Measurements from ENCODE around the gene NRG3. TPM values are rescaled to one million over a fixed set of nuclear protein-coding genes. Genes with fewer than 3 reads are reported as not detected.

The NRG3 gene
- total and polyA plus RNA-seq, 2 of the 4 experiments (the other 2 are of a cell fraction): not detected

DNA sequence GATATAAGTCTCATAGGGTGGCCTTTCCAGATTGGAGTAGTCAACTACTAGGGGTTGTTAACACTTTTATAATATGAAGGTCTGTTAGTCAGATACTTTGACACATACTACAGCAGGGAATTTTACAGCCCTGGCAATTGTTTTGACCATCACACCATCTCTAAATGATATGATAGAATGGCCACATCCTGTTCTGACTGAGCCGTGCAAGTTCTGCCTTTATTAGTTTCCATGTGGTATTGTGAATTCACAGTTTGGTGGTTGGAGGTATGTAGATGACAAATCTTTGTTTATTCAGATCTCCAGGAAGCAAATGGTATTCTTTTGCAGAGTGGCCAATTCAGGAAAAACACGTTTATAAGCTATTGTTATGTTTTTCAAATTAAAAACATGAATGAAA lies 83.0 kb downstream of the NRG3 start:
- TF ChIP-seq RCOR1 (IDR thresholded peaks at IDR 0.05; ENCODE audit: insufficient replicate concordance, low read length) (no peak), MAZ (IDR thresholded peaks at IDR 0.05; ENCODE audit: borderline replicate concordance, low read depth, low read length) (no peak), CEBPB (IDR thresholded peaks at IDR 0.05; ENCODE audit: low read depth, low read length) (no peak), BHLHE40 (IDR thresholded peaks at IDR 0.05; ENCODE audit: low read depth, low read length) (no peak), RFX5 (IDR thresholded peaks at IDR 0.05; ENCODE audit: low read depth, low read length) (no peak), MXI1 (IDR thresholded peaks at IDR 0.05; ENCODE audit: borderline replicate concordance, low read depth, low read length) (no peak), FOS (IDR thresholded peaks at IDR 0.05; ENCODE audit: low read depth, low read length) (no peak), RAD21 (IDR thresholded peaks at IDR 0.05; ENCODE audit: low read length) (no peak)
- TF ChIP-seq, protein P1, sequence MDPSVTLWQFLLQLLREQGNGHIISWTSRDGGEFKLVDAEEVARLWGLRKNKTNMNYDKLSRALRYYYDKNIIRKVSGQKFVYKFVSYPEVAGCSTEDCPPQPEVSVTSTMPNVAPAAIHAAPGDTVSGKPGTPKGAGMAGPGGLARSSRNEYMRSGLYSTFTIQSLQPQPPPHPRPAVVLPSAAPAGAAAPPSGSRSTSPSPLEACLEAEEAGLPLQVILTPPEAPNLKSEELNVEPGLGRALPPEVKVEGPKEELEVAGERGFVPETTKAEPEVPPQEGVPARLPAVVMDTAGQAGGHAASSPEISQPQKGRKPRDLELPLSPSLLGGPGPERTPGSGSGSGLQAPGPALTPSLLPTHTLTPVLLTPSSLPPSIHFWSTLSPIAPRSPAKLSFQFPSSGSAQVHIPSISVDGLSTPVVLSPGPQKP (IDR thresholded peaks at IDR 0.05; ENCODE audit: borderline replicate concordance, low read depth, low read length): no peak
- Histone ChIP-seq H2BK120ac (ENCODE audit: low read depth, low read length) (no peak overlapping the region), H2BK5ac (ENCODE audit: low read depth, low read length, poor library complexity, severe bottlenecking) (no peak overlapping the region), H3K27me3 (ENCODE audit: control insufficient read depth, insufficient read depth, low read length) (no peaks in the 10 kb centered on the region), H3K23ac (ENCODE audit: low read depth, low read length) (no peak overlapping the region), H2BK20ac (ENCODE audit: low read depth, low read length) (no peak overlapping the region), H4K5ac (ENCODE audit: low read depth, low read length) (no peak overlapping the region), H3K27ac (ENCODE audit: insufficient read depth, low read length) (no peak overlapping the region), H2AFZ (replicated peaks; ENCODE audit: low read length, poor library complexity) (no peak overlapping the region), H3K36me3 (ENCODE audit: control insufficient read depth, insufficient read depth, low read length) (no peaks in the 10 kb centered on the region), H3K9me3 (ENCODE audit: control insufficient read depth, insufficient read depth, low read length) (peaks cover 5% of the 10 kb centered on the region), H2AK5ac (ENCODE audit: low read depth, low read length) (no peak overlapping the region), H4K8ac (ENCODE audit: low read depth in 2 of 2, low read length in 2 of 2) (no peak overlapping the region), H3K9me1 (ENCODE audit: insufficient read depth, low read length) (no peaks in the 10 kb centered on the region), H3K56ac (ENCODE audit: extremely low read depth, insufficient read depth, low read length) (no peak overlapping the region), H3K9ac (ENCODE audit: low read depth, low read length) (no peak overlapping the region), H3K79me1 (ENCODE audit: low read depth in 1 of 2, low read length in 2 of 2) (no peaks in the 10 kb centered on the region), H4K91ac (ENCODE audit: insufficient read depth, low read depth, low read length) (no peak overlapping the region), H4K20me1 (ENCODE audit: insufficient read depth, low read length) (no peaks in the 10 kb centered on the region), H3K4me2 (ENCODE audit: low read depth, low read length) (no peak overlapping the region), H3K4me1 (ENCODE audit: control insufficient read depth, insufficient read depth, low read length) (no peaks in the 10 kb centered on the region), H2BK15ac (ENCODE audit: low read depth, low read length) (no peak overlapping the region), H3K14ac (replicated peaks; ENCODE audit: low read depth, low read length) (no peak overlapping the region), H3K4me3 (ENCODE audit: insufficient read depth, low read depth, low read length) (no peak overlapping the region), H3K18ac (ENCODE audit: low read depth, low read length) (no peak overlapping the region), H2AK9ac (replicated peaks; ENCODE audit: low read depth, low read length, poor library complexity) (no peak overlapping the region), H3K4ac (ENCODE audit: low read depth, low read length) (no peak overlapping the region)
- BruUV-seq (replicated peaks): no TSS peak
- DNase-seq: no peak
- ChIA-PET POLR2A (ENCODE audit: unreplicated experiment) (no interaction called here), CTCF (no interaction called here)
- dilution Hi-C loops (cut with HindIII; ENCODE audit: low sequenced_read_pairs, unreplicated experiment) (no loop called here), intact Hi-C loops (cut with micrococcal nuclease) (no loop called here), in situ Hi-C loops (cut with MboI; ENCODE audit: low sequenced_read_pairs) (no loop called here)
- no peak for ATAC-seq (ENCODE audit: low read depth)
- WGBS, 2 experiments (ENCODE audit: extremely low coverage in 2 of 2, insufficient read length in 1 of 2): no CpG with 5 or more reads among the region's 2 CpGs

Data from IMR-90 (cell line).